ENCODE measurements around the gene PRKAG2.

DNA sequence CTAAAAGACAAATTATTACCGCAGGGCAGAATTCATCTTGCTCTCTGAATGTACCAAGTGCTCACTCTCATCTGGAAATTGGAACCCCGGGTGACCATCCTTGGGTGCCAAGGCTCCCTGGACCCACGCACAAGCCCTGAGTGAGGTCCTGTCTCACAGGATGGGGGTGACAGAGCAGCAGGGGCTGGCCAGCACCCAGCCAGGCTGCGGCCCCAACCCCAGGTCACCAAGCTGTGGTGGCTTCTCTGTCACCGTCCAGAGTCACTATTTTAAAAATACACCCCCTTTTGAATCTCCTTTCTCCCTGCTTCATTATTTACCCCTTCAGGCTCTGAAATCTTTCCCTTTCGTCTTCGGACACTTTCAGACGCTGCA is 148.6 kb downstream of the PRKAG2 start:
- no peak for TF ChIP-seq EZH2phosphoT487 (conservative IDR thresholded peaks at IDR 0.05; ENCODE audit: low read length)
- TF ChIP-seq, protein P1, sequence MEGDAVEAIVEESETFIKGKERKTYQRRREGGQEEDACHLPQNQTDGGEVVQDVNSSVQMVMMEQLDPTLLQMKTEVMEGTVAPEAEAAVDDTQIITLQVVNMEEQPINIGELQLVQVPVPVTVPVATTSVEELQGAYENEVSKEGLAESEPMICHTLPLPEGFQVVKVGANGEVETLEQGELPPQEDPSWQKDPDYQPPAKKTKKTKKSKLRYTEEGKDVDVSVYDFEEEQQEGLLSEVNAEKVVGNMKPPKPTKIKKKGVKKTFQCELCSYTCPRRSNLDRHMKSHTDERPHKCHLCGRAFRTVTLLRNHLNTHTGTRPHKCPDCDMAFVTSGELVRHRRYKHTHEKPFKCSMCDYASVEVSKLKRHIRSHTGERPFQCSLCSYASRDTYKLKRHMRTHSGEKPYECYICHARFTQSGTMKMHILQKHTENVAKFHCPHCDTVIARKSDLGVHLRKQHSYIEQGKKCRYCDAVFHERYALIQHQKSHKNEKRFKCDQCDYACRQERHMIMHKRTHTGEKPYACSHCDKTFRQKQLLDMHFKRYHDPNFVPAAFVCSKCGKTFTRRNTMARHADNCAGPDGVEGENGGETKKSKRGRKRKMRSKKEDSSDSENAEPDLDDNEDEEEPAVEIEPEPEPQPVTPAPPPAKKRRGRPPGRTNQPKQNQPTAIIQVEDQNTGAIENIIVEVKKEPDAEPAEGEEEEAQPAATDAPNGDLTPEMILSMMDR (IDR thresholded peaks at IDR 0.05; ENCODE audit: insufficient read depth, low read length, poor library complexity, severe bottlenecking) = no peak
